Muscle of arm (tissue), 14 donors: ENCODE measurements around the gene ODAM. TPM values are rescaled to one million over a fixed set of nuclear protein-coding genes. Genes with fewer than 3 reads are reported as not detected.
"Not testable (repeated sequence)": the region's sequence is repeated elsewhere in the genome, so short reads cannot be mapped to it uniquely, and the experiment has no call there.

ENCODE experiments used
- DNase-seq: peaks from one replicate; pipeline ENCODE4 v3.0.0-alpha.2; 2013
- long read RNA-seq, 11 donors: transcript quantifications; one replicate each; lab custom pipeline, GENCODE V29; 2026
- polyA plus RNA-seq, 12 donors: library from polyadenylated mRNA; unstranded; fragments of 120-200 nt; gene quantifications; one replicate each; pipeline ENCODE4 v1.2.1, GENCODE V29; 2013; ENCODE audit not compliant: insufficient read length in 12 of 12

Gene ODAM, protein sequence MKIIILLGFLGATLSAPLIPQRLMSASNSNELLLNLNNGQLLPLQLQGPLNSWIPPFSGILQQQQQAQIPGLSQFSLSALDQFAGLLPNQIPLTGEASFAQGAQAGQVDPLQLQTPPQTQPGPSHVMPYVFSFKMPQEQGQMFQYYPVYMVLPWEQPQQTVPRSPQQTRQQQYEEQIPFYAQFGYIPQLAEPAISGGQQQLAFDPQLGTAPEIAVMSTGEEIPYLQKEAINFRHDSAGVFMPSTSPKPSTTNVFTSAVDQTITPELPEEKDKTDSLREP
- 1 to 10 TPM in 1 of 12 donors, under 1 TPM in 2, not detected in 9; 0.20 to 1.8 (median 0.77) TPM for polyA plus RNA-seq
- long read RNA-seq, donor 1: 0 reads
- long read RNA-seq, donor 2: 0 reads
- long read RNA-seq, donor 3: 0 reads
- long read RNA-seq, donor 4: 0 reads
- long read RNA-seq, donor 5: 0 reads
- long read RNA-seq, donor 6: 0 reads
- long read RNA-seq, donor 7: 0 reads
- long read RNA-seq, donor 8: 0 reads
- long read RNA-seq, donor 9: 0 reads
- long read RNA-seq, donor 10: 0 reads
- long read RNA-seq, donor 11: 0 reads

DNA sequence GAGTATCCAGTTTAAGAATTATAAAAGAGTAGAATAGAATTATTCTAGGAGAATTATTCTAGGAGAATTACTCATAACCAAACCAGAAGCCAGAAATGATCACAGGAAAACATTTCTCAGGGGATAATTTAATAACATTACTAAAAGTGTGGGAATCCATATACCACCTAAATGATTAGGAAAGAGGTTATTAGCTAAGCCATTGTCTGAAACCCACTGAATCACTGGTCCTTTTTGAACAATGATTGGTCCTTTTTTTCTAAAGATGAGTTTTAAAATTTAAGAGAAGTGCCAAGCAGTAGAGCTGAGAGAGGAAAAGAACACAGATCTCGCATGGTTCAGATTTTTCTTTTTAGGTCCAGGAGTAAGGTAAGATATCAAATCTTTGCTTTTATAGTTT is at the start of gene ODAM:
Gene ODAM (plus strand): TSS at position 301 of the 400 bp plus-strand sequence. CDS start 819 bp downstream, outside the sequence.
- no peak for DNase-seq

DNA sequence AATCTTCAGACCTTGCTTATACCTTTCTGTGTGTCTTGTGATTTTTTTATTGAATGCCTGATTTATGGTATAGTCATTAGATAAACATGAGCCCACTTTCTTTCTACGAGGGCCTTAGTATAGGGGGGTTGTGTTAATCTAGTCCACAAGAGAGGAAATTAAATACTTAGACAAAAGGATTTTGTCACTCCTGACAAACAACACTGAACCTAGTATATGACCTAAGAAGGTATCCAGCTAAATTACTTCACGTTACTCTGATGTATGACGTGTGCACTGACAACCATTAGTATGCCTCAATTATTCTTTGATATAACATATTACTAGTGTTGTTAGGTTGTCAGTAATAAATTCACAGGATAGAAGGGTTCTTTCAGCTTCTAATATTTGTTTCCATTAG is 44.3 kb upstream of the ODAM start:
- DNase-seq: no peak

DNA sequence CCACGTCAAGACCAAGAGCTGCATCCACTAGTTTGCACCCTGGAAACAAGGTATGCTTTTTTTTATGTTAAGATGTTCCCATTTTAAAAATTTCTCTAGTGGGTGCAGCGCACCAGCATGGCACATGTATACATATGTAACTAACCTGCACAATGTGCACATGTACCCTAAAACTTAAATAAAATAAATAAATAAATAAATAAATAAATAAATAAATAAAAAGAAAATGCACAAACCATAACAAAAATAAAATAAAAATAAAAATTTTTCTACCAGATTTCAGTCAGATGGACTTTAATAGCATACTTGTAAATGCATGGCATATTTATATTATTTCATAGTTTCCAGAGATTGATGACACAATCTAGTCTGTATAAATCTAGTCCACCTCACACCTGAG is 43.4 kb upstream of the ODAM start:
- no peak for DNase-seq

DNA sequence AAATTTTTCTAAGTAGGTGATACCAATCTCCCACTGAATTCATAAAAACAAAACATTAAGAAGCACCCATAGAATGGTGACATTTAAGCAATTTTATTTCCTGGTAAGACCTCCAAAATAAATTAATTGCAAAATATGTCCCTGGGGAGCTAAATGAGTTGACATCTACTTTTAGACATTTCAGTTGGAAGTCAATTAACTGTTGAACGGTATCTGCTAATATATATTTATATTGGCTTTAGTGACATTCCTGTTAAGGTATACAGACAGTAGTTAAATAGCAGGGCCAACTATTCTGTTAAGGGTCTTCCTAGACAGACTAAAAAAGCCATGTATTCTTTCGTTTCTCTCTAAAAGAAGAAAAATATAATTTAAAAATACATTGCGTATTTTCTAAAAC is 41.6 kb upstream of the ODAM start, which contains the start of gene PRR27:
Gene PRR27 (plus strand): TSS at position 301 of the 400 bp plus-strand sequence. CDS start 139 bp downstream, outside the sequence.
- no peak for DNase-seq

DNA sequence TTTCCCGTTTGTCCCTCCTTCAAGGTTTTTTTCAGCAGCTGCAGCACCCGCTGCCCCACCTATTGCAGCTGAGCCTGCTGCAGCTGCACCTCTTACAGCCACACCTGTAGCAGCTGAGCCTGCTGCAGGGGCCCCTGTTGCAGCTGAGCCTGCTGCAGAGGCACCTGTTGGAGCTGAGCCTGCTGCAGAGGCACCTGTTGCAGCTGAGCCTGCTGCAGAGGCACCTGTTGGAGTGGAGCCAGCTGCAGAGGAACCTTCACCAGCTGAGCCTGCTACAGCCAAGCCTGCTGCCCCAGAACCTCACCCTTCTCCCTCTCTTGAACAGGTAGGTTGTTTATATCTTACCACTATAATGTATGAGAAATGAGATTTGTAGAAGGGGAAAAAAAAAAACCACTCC is 36.9 kb upstream of the ODAM start:
- no peak for DNase-seq

DNA sequence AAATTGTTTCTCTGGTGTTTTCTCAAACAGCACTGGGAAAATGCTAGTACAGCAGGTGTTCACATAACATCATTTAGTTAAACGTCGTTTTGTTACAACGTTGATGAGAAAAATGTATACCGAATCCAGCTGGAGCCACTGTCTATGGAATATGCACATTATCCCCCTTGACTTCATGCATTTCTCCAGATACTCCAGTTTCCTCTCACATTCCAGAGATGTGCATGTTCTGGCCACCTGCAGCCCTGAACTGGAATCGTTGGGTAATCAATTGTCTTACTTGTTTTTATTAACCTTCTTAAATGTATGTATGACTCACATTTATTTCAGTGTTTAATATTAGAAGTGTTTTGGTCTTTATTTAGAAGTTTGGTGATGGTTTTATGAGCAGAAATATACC is 18.4 kb upstream of the ODAM start:
- DNase-seq: peak; percentile 30

DNA sequence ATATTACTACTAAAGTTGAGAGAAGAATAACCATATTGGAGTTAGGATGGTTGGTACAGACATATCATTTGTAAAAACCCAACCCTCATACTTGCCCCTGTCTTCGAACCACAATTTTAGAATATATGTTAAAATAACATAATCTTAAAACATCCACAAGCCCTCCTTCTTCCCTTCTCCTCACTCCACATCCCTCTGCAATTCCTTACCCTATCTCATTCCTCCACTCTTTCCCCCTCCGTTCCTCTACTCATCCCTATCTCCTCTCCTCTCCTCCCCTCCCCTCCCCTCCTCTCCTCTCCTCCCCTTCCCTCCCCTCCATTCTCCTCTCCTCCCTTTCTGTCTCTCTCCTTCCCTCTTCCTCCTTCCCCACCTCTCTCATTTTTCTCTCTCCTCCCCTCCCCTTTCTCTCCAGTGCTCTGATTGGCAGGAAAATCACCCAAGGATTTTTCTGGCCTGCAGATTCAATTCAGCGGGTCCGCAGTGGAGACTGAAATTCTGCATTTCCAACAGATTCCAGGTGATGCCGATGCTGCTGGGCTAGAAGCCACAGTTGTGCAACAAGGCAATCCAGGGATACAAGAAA is 17.4 kb upstream of the ODAM start:
- DNase-seq: no peak

DNA sequence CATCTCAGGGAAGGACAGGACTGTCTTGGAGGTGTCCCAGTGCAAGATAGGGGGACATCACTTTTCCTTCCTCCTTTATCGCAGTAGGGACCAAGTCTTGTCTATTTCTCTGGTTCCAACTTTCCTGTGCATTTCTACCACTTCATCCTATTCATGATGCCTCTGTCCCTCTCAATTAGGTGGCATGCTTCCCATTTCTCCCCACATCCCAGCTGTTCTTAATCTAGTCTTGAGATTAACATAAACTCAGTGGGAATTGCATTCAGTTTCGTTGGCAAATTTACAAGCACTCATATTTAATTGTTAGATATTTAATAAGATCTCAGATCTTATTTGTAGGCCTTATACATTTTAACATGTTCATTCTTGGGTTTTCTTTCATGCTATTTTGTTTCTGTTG is 15.7 kb upstream of the ODAM start:
- no peak for DNase-seq

DNA sequence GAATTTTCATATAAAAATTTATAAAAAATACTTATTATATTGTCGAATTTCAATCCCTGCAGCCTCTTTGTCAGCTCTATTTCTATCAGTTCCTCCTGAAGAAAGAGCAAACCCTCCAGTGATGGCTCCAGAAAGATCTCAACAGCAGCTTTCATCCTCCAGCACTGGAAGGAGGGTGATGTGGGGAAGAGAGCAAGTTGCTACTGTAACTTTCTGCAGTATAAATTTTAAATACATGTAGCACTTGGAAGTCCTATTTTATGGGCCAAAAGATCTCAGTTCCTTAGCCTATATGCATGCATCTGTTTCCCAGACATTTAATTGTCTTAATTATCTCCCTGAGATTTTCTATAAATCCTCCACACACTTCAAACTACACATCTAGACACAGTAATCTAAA is 13.7 kb upstream of the ODAM start:
- no peak for DNase-seq

DNA sequence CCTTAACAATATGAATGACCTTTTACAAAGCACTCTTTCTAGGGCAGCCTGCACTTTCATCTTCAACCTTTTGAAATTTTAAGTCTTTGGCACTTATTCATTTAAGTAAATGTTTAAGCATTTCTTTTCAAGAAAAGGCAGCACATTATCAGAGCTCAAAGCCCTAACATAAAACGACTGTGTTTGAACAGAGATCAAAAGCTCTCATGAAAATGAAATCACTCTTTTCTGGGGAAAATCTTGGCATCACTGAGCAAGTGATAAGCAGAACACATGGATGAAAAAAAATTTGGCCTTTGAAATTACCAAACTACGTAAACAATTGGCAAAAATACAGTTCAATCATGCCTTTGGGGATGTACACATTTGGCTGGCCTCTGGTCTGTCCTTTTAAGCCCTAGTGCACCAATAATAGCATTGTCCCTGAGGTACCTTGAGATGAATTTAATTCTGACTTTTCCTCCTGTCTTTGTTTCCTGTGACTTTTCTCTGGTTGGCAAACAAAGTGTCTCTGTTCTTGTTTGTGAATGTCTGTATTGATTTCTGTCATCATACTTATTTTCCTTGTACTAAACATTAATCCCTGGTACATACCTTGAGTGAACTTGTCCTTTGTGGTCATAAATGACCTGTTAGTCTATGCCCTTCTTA is 12.9 kb upstream of the ODAM start:
- peak; percentile 7 for DNase-seq

DNA sequence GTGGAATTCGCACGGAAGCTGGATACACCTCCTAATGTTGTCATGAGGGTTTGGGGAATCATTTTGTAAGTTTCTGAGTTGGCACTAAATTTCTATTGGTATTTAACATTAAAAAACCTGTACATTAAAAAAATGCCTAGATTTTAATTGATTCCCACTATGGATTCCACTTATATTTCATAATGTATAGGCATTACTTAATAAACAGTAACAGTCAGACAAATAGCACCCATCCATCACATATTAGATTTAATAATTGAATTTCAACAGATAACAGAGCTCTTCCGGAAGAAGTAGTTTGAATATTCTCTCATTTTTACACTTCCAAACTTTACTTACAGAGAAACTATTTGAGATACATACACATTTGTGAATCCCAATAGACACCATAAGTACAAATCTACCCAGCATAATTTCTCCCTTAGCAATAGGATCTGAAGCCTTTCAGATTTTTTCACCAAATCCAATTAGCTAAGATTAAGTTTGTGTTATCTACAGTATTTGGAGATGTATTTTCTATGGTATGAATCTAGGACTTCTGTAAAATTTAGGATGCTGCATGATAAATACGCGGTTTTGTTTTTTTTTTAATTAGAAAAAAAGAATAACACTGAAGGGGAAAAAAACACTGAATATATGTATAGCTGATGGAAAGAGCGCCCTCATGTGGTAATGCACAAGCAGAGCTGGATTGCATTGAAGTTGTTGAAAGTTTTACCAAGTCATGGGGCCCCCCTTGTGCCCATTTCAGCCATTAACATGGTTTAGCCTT is 12.2 kb upstream of the ODAM start:
- peak; percentile 25 for DNase-seq

DNA sequence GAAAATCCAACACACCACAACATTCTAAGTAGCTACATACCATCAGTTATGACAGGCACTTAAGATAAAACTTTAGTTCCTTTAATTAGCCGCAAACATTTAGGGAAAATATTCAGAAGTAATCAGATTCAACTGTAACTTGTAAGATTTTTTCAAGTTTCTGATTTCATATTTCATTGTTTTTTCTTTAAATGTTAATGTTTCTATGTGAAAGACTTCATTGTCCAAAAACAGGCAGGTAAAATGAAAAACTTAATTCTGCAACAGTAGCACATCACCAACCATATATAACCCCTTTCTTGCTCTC is 11.6 kb upstream of the ODAM start:
- DNase-seq: no peak

DNA sequence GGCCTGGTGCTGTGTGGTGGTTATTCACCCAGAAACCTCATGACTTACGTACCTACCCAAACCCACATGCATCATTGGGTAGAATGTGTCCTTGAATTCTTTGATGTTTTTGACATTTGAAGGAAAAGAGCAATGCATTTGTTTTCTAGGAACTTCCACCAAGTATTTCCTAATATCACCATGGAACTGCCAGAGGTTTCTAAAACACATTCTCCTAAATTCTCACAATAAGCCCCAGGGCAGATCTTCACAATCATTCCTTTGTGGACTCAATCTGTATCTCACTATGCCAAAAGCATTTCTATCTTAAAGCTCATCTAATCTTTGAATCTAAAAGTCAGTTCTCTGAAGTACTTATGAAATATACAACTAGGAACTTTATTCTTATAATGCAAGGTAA is 8.3 kb upstream of the ODAM start:
- DNase-seq: no peak

DNA sequence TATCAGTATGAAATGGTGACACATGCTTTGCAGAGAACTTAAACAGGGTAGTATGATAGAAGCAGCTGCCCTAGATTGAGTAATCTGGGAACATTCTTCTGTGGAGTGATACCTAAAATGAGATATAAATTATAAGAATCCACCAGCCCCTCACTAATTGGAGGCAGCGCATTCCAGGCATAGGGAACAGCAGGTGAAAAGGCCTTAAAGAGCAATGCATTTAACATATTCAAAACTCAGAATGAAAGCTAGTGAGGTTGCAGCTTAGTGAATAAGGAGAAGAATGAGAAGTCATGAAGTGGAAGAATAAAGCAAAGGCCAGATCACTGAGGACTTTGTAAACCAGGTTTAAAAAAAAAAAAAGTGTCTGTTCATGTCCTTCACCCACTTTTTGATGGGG is 4.9 kb upstream of the ODAM start:
- DNase-seq: no peak

DNA sequence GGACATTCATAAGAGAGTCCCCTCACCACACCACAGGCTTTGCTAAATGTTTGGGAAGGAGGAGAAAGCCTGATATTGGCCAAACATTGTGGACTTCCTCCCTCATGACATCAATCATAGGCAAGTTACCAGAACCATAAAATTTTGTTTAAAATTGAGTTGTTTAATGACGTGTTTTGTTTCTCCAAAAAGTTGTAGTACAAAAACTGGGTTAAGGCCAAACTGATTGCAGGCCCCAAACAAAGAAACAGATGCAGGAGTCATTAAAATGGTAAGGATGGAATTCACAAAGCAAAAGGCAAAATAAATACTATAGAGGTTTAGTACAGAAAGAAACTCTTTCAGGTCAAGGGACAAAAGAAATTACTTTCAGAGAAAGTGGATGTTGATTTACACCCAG is 3.9 kb upstream of the ODAM start:
- DNase-seq: no peak

DNA sequence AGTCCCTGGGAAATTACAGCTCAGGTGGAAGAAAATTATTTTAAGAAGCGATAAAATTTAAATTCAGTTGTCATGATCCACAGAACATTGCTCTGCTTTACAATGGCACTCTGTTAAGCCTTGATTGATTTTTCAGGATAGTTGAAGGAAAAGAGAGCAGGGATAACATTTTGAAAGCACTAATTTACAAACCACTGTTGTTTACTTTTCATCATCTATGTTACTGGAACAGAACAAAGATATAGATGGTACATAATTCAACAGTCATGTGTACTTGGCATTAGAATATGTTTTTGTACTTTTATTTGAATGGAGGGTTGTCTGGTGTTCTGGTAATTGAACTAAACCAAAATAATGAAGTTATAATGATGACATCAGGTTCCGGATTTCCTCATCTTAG is 2.6 kb upstream of the ODAM start:
- no peak for DNase-seq

DNA sequence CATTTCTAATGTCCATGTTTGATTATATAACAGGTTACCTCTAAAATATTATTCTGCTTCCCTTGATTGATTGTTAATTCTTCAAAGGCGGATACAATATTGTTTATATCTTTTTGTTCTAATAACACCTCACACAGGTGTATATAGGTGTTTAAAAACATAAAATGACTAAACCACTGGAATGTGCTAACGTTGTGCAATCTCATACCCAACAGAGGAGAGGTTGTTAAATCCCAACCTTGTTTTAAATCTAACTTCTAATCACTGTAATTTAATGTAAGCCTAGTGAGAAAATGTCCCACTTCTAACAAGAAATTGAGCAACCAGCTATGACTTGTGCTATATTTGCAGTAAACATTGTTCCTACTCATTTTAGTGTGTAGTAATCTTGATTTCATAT is 1.3 kb downstream of the ODAM start:
- DNase-seq: no peak

DNA sequence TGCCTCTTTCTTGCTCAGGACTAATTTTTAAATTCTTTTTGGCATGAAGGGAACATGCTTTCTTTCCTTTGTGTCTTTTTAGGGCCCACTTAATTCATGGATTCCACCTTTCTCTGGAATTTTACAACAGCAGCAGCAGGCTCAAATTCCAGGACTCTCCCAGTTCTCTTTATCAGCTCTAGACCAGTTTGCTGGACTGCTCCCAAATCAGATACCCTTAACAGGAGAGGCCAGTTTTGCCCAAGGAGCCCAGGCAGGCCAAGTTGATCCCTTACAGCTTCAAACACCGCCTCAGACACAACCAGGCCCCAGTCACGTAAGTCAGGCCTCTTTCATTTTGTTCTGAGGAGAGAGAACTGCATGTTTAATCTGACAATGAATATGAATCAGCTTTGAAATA is 2.3 kb downstream of the ODAM start:
- no peak for DNase-seq

DNA sequence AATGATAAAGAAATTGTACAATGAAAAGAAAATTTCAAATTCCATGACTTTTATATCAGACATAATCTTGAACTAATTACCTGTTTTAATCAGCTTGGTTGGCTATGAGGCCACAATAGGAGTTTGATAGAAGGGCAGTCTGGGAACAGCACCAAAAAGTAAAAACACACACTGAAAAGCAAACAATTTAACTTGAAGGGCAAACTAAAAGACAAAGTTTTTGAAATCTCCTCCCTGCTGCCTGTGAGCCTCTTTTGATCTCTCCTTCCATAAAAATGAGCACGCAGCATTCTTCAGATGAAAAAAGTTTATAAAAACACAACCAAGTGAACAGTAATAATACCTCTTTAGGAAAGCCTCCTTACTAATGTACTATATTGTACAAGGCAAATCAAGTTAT is 8.1 kb downstream of the ODAM start:
- DNase-seq: no peak

DNA sequence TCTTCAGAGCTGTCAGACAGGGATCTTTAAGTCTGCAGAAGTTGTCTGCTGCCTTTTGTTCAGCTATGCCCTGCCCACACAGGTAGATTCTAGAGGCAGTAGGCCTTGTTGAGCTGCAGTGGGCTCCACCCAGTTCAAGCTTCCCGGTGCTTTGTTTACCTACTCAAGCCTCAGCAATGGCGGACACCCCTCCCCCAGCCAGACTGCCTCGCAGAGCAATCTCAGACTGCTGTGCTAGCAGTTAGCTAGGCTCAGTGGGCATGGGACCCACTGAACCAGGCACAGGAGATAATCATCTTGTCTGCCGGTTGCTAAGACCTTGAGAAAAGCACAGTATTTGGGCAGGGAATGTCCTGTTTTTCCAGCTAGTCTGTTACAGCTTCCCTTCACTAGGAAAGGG is 17.2 kb downstream of the ODAM start:
- not testable (repeated sequence) for DNase-seq

DNA sequence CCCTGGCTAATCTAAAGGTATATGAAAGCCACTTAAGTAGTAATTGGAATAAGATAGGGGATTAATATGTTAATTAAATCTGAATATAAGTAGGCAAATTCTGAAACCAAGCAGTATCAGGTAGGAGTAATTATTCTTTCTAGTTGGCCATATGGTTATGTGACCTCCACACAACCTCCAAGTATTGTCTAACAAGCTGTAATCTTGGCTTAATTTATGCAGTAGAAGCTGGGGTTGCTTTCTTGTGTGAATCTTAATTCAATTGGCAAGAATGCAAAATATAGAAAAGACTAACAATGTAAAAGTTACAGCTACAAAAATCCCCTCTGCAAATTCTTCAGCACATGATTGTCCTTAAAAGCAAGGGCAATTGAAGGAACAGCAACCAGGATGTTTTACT is 20.6 kb downstream of the ODAM start:
- not testable (repeated sequence) for DNase-seq

DNA sequence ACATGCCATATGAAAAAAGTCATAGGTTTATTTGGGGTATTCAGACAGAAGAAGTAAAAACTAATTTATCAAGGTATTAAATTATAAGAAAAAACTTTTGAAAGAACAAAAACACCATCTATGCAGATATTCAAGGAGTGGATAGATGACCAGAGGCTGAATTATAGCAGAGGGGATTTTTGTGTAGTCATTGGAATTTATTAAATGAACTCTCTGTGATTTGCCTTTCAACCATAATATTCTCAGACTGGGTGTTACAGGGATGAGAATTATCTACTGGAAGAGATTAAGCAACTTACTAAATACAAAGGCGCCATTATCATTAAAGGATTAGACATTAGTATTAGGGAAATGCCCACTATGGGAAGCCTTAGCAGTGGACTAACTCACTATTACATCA is 21.0 kb downstream of the ODAM start:
- DNase-seq: not testable (repeated sequence)
